Fibroblast of mammary gland (primary cell): Measurements from ENCODE around the gene FRS3.

Experiments
- DNase-seq: peaks from one replicate; pipeline ENCODE4 v3.0.0-alpha.2; 2010; ENCODE audit warnings: low read depth
- H3K4me3 ChIP-seq: 2 replicates; pipeline ENCODE4 v1.5.1; 2011; ENCODE audit warnings: low read depth, mild to moderate bottlenecking, low read length, moderate library complexity; ENCODE audit not compliant: control insufficient read depth
- CTCF ChIP-seq: conservative IDR thresholded peaks from 2 replicates; pipeline ENCODE4 v1.5.1; 2011; ENCODE audit warnings: low read depth, low read length, inconsistent platforms; ENCODE audit not compliant: control insufficient read depth, insufficient read depth

Gene FRS3

GRCh38 chr6:41759106-41759904 is 20.4 kb downstream of the FRS3 start:
- DNase-seq, result no peak
- TF ChIP-seq CTCF, result no peak
- no peak overlapping the region for H3K4me3 ChIP-seq

- TF ChIP-seq CTCF, result no peak
- H3K4me3 ChIP-seq, result no peak overlapping the region
- no peak for DNase-seq
These were observed 21.1 kb downstream of the FRS3 start for GRCh38 chr6:41758641-41759035.

GRCh38 chr6:41757931-41758640 is 21.6 kb downstream of the FRS3 start:
- no peak for TF ChIP-seq CTCF
- no peak for DNase-seq
- H3K4me3 ChIP-seq, result no peak overlapping the region

GRCh38 chr6:41757271-41757670 is 22.4 kb downstream of the FRS3 start:
- DNase-seq, result no peak
- H3K4me3 ChIP-seq, result no peak overlapping the region
- TF ChIP-seq CTCF, result no peak

- no peak for TF ChIP-seq CTCF
- no peak for DNase-seq
- no peak overlapping the region for H3K4me3 ChIP-seq
These were observed 23.3 kb downstream of the FRS3 start for GRCh38 chr6:41756354-41756753.

GRCh38 chr6:41755895-41756294 is 23.8 kb downstream of the FRS3 start:
- no peak for DNase-seq
- TF ChIP-seq CTCF, result no peak

More at GRCh38 chr6:41755895-41756294, 23.8 kb downstream of the FRS3 start:
- no peak overlapping the region for H3K4me3 ChIP-seq
